Erythroblast (primary cell): ENCODE data around the gene RAPGEF2.

Experiments used
- GATA1 ChIP-seq: IDR thresholded peaks from 2 replicates; pipeline ENCODE4 v1.6.1; 2011; ENCODE audit warnings: low read depth, mild to moderate bottlenecking, control low read depth, low read length, moderate library complexity
- POLR2A ChIP-seq: IDR thresholded peaks from 2 replicates; pipeline ENCODE4 v1.6.1; 2011; ENCODE audit warnings: mild to moderate bottlenecking, low read length

- no peak for TF ChIP-seq POLR2A
- TF ChIP-seq GATA1: no peak
Measured at GRCh38 chr4:159158083-159158617, 55.3 kb downstream of the RAPGEF2 start.
